Activated gamma-delta T cell treated with Interleukin-2 at 50 U/mL for 16 hours (primary cell): ENCODE results near the gene RAB5B.
A peak's percentile ranks its signal among the peaks of the same experiment; 100 is the strongest.

Experiments
- DNase-seq: peaks from one replicate; pipeline ENCODE4 v3.0.0-alpha.2; 2020

RAB5B gene, protein sequence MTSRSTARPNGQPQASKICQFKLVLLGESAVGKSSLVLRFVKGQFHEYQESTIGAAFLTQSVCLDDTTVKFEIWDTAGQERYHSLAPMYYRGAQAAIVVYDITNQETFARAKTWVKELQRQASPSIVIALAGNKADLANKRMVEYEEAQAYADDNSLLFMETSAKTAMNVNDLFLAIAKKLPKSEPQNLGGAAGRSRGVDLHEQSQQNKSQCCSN

DNA sequence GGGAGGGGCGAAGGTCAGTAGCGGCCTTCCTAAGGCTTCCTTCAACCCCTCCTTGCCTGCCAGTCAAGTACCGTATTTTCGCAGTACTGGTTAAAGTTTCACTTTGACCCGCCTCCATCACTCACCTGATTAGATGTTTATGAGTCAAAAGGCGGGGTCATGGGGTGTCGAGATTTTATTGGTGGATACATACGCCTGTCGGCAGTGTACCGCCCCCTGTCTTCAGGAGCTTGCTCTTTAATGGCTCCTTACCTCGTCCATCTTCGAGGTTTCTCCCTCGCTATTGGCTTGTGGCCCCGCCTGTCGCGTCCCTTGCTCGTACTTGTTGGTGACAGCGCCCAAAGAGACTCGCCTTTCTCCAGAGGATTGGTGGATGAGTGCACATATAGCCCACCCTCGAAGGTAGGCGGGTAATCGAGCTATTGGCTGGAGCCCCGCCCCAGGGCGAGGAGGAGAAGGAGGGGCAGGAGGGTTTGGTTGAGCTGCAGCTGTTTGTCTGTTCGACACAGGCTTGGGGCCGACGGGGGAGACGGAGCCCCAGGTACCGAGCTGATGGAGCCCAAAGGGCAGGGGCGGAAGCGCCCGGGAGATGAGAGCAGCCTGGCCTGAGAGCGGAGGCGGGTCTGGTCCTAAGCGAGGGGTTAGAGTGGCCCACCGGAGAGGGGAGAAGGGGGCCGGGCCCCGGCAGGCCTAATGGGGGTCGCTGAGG is at the start of gene RAB5B:
TSS of gene RAB5B (plus strand) at position 480 of the 709 bp plus-strand sequence. CDS start 12,883 bp downstream, outside the sequence.
- DNase-seq: peak; percentile 98

DNA sequence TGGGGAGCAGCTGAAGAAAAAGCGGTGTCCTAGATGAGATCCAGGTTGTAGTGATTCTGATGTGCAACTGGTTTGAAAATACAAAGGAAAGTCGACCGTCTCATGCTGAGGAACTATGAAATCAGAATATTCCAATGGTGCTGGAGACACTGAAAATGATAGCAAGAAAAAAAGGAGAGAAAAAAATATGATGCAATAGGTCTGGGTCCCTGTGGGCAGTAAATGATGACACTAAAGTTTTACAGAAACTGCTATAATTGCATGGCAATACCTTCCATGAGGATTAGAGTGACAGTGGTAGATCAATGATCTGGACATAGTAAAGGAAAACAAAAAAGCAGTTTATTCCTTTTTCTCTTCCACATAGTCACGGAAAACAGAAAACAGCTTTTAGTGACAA is 48.5 kb upstream of the RAB5B start:
- no peak for DNase-seq

DNA sequence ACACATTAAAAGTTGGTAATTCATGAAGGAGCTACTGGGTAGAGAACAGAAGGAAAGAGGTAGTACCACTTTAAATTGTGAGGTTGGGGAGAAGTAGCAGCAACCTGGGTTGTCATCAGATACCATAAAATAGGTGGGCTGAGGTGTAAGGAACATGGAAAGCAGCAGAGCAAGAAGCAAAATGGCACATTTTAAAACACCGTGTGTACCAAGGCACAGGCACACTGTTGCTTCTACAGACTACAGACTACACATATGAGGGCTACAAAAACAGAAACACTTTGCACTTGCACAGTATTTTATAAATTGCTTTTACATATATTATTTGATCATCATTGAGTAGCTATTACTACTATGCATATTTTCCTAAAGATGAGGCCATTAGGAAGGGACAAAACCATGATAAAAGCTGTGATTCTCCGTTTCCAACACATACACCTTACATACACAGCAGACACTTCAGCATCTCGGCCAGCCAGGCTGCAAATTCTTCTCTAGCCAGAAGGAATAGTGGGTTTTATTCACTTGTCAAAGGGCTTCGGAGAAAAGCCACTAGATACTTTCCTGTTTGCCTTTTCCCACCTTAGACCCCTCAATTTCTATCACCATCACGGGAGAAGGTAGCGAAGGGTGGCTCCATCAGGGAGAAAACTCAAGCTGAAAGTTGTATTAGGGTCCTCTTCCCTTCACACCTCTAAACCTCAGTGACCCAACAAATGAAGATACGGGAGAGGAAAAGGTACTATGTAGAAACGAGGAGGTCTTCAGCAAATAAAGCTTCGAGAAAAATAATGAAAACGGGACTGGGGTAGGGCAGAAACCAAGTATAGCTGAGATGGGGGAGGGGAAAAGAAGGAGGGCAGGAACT is 47.8 kb upstream of the RAB5B start:
- no peak for DNase-seq

DNA sequence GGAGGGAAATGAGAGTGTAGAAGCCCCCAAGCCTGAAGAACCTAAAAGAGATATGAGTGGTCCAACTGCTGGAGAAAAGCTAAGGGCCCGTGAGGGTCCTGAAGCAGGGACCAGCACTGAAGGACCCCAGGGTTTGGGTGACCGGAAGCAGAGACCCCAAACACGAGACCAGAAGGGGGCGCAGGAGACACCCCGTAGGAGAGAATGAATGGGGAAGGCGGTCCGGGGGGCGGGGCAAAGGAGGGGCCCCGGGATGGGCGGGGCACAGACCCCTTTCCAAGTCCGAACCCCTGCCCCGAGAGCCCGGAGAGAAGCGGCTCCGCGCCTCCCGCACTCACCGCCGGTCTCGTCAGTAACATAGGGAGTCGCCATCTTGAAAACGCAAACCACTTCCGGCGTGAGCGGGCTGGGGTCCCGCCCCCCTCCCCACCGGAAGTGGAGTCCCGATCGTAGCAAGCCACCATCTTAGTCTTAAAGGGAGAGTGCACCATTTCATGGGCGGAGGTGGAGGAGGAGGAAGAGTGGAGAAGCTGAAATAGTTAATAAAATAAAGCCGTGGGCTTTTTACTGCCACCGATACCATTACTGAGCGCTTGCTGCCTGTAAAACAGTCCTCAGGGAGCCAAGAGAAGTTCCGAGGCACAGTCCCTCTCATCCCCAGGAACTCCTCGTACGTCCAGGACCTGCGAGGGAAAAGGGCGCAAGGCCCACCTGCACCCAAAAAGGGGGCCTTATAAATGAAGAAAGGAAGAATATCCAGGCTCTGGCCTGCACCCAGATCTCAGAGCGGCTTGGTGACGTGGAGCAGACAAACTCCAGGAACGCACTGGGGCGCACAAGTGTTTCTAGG is 46.9 kb upstream of the RAB5B start:
- peak; percentile 91 for DNase-seq

DNA sequence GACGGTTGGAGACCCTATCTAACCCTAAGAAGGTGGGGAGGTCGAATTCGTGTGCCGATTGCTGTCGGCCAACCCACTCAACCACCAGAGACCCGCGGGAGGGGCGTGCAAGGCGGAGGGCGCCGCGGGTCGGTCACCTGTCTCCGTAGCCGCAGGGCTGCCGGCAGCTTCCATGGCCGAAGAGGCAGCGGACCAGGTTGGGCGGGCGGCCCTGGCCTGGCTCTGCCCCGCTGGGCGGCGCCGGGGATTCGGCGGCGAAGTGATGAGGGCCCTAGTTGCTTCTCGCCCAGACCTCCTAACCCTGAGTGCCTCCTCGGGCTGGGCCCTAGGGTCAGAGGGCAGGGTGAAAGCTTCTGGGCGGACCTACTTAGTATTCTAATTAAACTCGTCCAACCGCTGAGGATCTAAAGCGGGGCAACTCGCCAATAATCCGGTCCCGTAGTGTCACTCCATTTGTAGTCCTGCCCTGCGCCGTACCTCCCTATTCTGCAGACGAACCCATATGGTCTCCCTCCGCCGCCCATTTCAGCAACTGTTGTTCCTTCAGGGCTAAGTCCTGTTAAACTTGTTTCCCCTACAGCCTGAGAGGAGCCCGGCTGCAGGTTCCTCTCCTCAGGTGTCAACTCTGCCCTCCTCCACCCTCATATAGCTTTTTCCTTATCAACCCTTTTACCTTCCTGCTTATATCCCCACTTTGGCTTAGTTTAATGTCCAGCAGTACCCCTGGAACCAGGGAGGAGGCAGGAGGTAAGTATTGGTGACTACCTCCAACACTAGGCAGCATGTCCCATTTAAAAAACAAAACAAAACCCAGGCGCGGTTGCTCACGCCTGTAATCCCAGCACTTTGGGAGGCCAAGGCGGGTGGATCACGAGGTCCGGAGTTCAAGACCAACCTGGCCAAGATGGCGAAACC is 46.0 kb upstream of the RAB5B start, which contains the start of gene PYM1:
TSS of gene PYM1 (minus strand) at position 307 of the 915 bp plus-strand sequence. CDS start at position 174, 133 bp downstream.
- DNase-seq: peak; percentile 74

DNA sequence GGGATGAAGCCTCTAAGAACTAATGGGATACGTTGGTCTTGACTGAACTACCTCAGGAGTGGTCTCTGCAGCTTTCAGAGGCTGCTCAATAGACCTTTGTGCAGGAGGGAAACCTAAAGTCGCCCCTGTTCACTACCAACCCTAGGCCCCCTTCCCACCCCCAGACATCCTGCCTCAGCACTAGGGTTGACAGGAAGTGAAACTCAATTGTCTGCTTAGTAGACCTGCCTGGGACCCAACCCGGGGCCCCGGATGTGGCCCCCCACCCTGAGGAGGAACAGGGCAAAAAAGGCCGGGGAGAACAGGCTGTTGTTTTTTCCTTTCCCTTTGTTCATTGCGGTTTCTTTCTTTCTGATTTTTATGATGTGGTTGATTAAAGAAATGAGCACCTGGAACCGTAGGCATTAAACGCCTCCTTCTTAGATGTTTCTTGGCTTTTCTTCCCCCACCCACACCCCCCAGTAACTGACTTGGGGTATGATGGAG is 44.5 kb upstream of the RAB5B start:
- peak; percentile 89 for DNase-seq

DNA sequence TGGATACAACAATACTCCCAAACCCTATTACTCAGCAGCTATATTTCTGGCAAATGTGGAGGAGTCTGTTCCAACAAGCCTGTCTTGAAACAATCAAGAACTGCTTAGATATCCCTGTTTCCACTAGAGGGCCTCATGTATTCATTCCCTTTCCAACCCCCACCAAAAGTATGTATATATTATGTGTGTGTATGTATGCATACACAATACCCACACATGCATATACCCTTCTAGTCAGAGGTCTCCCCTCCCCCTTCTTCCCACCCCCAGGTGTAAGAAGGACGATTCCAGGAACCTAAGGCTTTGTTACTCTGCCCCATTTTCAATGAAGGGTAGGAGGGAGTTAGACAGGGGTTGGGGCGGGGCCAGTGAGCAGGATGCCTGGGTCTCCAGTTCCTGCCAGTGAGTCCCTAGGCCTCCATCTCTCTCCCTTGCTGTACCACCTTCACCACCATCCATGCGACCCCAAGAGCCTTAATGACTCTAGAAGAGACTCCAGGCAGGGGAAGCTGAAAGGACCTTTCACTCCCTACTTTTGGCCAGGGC is 43.0 kb upstream of the RAB5B start, which contains the start of gene DGKA:
TSS of gene DGKA (plus strand) at position 392 of the 546 bp plus-strand sequence. CDS start 5,342 bp downstream, outside the sequence.
- peak; percentile 75 for DNase-seq

DNA sequence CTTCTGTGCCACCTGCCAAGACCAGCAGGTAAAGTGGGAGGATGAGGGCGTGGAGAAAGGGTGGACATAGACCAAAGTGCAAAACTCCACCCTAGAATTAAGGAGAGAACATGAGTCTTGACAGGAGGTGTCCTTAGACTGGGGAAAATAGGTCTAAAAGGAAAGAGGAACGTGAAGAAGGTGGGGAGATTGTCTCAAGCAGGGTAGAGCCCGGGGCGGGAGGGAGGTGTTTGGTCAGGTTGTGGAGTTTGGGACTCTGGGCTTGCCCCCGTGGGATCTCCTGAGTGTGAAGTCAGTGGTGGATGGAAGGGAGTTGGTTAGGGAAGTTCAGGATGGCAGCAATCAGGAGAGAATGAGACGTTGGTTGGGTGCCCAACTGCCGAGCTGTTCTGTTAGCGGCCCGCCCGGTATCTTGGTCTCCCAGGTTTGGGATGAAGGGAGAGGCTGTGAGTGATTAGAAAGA is 42.5 kb upstream of the RAB5B start:
- DNase-seq: no peak

DNA sequence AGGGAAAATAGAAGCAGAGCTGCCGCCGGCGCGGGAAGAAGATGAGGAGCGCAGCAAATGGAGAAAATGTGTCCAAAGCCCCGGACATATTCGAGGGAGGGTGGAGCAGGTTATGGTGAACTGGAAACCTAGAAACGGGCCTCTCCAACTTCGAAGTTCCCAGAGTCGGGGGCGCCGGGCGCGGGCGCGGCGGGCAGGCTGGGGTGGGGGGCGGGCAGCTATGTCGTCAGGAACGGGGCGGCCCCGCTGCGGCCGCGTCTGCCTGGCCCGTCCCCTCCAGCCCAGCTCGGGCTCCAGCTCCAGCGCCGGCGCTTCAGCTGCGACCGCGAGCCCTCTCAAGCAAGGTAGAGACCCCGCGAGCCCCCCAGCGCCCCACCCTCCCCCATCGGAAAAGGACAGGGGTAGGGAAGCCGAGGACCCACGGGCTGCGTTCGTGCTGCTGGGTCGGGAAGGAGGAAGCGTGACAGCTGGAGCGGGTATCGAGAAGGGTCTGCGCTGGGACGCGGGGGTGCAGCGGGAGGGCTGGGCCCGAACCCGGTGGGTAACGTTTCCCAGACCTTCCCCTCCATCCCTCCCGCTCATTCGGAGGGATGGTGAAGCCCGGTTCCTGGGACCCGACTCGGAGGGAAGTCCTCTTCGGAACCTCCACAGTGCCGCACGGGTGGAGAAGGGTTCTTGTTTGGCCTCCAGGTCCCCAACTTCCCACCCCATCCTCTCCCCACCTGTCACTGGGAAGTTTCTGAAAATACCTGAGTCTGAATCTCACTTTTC is 41.9 kb upstream of the RAB5B start:
- peak; percentile 38 for DNase-seq

DNA sequence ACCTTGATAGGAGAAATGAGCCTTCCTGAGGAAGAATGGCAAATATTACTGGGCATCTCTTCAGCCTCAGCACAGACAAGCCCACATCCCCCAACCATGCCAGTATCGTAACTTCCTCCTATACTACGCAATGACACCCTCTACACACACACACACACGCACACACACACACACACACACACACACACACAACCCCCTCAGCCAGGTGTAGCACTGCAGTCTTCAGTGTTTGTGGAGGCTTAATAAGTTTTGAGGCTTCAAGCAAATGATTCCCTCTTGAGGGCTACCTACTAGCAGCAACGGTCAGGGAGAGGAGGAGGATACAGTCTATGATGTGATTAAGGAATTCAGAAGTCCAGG is 41.3 kb upstream of the RAB5B start:
- peak; percentile 60 for DNase-seq

DNA sequence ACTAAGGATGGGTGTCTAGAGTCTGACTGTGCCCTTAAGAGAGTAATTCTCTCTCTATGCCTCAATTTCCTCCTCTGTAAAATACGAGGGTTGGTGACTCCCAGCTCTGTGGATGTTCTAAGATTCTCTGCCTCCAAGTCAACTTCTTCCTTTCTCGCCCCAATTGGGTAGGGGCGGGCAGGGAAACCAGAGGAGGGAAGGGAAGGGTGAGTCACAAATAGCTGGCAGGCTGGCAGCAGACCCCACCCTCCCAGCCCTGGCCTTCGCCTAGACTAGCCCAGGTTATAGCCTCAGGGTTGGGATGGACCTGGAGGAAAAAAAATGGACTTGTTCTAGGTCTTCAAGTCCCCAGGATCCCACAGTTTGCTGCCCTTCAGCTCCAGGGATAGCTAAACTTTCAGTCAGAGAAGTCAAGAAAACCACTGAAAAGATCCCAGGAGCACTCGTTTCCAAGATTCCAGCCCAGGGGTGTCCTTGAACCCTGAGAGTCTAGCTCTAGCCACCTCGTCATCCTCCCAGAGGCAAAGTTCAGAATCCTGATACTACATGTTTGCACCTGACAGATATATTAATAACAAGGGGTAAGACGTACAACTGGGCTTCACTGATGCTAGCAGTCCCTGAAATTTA is 40.6 kb upstream of the RAB5B start:
- no peak for DNase-seq

DNA sequence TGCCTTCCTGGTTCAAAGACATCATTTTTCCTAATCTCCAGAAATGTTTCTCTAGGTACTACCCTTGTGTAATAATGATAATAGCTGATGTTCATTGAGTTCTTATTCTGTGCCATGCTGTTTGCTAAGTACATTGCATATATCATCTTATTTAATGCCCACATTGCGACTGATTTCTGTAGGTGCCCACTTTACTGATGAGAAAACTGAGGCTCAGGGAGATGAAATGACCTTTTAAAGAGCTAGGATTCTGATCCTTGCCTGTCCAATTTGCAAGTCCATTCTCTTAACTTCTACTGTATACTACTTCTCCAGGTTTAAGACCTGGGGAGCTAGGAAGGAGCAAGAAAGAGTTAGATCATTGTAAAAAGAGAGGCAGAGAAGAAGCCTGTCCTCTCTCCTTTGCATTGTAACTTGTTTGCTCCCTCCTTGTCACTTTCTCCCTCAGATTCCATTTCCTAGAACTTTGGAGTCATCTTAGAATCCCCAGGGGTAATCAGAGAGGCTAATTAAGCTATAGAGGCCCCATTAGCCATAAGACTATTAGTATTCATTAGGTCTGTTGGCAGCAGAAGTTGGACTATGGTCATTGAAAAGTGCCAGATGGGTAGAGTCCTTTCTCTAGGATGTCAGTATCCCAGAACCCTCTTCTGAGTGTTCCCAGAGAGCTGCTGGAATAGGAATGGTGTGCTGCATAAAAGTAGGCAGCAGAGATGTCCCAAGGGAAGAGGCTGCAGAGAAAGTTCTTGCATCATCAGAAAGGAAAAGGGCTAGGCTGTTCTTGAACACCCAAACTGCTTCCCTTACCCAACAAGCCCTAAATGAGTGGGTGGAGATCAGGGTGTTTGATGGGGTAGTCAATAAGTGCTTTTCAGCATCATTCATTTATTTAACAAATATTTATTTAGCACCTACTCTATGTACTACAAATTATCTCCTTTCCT is 39.8 kb upstream of the RAB5B start:
- no peak for DNase-seq

DNA sequence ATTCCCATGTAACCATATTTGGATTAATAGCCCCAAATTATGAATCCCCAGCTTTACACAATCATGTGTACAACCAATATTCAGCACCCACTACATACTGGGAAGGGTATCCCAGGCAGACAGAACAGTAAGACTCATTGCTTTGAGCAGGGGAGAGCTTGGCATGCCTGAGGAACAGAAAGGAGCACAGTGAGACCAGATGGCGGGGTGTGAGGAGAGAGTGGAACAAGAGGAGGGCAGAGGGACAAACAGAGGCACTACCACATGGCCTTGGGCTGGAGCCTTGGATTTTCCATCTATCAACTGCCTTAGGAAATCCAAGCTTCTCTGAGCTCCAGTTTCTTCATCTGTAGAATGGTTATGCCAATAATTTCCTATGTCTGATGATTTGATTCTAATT is 39.1 kb upstream of the RAB5B start:
- DNase-seq: no peak

DNA sequence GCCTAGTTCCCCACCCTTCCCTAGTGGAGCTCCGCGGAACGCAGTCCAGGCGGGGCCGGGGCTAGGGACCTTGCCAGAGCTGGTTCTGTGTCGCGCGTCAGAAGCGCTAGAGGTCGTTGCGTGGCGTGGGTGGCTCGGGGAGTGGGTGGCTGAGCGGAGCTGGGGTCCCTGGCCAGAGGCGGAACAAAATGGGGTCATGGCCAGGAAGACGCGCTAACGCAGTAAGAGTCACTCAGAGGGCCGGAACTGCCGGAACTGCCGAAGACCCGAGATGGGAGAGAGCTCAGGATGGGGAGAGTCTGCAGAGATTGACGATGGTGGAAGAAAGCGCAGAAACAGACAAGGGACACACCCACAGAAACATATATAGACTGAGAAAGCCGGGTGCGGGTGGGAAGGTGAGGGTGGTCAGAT is 38.1 kb upstream of the RAB5B start:
- no peak for DNase-seq

DNA sequence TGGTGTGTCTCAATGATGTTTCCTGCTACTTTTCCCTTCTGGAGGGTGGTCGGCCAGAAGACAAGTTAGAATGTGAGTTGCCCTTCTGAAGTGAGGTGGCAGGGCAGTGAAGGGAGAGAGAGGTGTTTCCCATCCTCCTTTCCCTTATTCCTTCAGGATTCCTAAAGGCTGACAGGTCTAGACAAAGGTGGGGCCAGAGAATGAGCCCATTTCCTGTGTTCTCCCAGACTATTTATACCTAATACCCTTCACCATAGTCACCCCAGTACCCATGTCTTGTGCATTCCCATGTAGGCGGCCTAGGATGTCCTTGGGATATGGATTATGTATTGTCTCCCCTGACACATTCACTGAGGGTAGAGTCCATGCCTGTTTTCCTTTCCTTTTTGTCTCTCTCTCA is 35.9 kb upstream of the RAB5B start:
- no peak for DNase-seq

DNA sequence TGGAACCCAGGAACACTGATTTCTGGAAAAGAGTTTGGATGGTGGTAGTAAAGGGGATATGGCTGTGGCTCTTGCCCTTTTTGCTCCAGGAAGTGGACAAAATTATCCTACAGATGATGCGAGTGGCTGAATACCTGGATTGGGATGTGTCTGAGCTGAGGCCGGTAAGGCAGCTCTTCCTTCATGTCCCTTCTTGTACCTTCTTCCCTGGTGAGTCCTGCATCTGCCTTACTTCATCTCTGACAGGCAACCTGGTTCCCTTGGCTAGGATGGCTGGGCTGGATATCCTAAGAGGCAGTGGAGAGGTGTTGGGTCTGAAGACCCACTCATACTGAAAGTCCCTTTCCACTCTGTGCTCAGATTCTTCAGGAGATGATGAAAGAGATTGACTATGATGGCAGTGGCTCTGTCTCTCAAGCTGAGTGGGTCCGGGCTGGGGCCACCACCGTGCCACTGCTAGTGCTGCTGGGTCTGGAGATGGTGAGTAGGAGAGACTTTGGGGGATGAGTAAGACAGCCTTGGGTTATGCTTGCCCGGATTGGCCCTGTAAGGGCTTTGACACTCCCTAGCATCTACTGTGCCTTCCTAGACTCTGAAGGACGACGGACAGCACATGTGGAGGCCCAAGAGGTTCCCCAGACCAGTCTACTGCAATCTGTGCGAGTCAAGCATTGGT is 34.9 kb upstream of the RAB5B start:
- DNase-seq: no peak

DNA sequence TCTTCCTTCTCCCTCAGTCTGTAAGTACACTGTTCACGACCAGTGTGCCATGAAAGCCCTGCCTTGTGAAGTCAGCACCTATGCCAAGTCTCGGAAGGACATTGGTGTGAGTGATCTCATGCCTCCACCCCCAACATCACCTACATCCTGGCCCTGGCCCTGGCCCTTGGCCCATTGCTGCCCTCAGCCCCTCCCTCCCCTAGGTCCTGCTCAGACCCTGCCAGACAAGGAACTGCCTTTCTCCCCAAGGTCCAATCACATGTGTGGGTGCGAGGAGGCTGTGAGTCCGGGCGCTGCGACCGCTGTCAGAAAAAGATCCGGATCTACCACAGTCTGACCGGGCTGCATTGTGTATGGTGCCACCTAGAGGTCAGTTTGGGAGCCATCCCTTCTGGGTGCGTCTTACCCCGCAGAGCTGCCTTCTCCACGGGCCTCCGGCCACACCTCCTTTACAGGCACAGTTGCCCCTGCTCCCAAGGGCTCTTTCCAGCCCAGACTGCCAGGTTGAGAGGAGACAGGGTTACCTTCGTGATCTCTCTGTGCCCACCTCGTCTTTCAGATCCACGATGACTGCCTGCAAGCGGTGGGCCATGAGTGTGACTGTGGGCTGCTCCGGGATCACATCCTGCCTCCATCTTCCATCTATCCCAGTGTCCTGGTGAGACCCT is 33.7 kb upstream of the RAB5B start:
- DNase-seq: peak; percentile 87
